Measurements from ENCODE around the gene ATP8A2. TPM values are rescaled to one million over a fixed set of nuclear protein-coding genes. Genes with fewer than 3 reads are reported as not detected.

ATP8A2 gene
- total RNA-seq, 1 experiment from 2014 or later, result not detected

- ChIA-PET CTCF (interaction anchor here (0.6 kb wide), 1 partner anchor 269 kb away, joined by 3 read pairs; no protein-coding TSS in a partner anchor), POLR2A (no interaction called here)
- intact Hi-C loops (cut with micrococcal nuclease; ENCODE audit: unreplicated experiment) (no loop called here), in situ Hi-C loops (cut with HindIII; ENCODE audit: low pct_unique_long_range_greater_than_20kb, low sequenced_read_pairs) (no loop called here)
- Histone ChIP-seq H3K27ac (ENCODE audit: low read length) (no peak overlapping the region), H3K9me3 (ENCODE audit: control insufficient read depth, insufficient read depth, low read depth, low read length) (no peaks in the 10 kb centered on the region), H3K36me3 (ENCODE audit: control insufficient read depth, insufficient read depth, low read length) (no peaks in the 10 kb centered on the region), H3K4me3 (ENCODE audit: low read depth in 2 of 2, low read length in 2 of 2) (peak overlapping the region in 1 of 2 experiments; percentile 55; a peak in 2 of 4 replicates), H3K4me1 (ENCODE audit: control insufficient read depth, insufficient read depth, low read length) (no peaks in the 10 kb centered on the region), H3K27me3 (ENCODE audit: control insufficient read depth, insufficient read depth, low read length) (peaks cover 12% of the 10 kb centered on the region)
- peak; percentile 65 for ATAC-seq
- TF ChIP-seq CTCF (IDR thresholded peaks at IDR 0.05) (peak; percentile 23; the same call in 1 of the 2 replicates), POLR2AphosphoS5 (IDR thresholded peaks at IDR 0.05; ENCODE audit: low read depth, low read length) (no peak), SIN3A (IDR thresholded peaks at IDR 0.05; ENCODE audit: borderline replicate concordance, insufficient read depth, low read depth, low read length) (no peak)
- no peak for DNase-seq (ENCODE audit: low read depth, low spot score)
- no TSS peak for BruUV-seq (replicated peaks)
These were observed 678.9 kb downstream of the ATP8A2 start for GRCh38 chr13:26050568-26051230.

- Histone ChIP-seq H3K9me3 (ENCODE audit: control insufficient read depth, insufficient read depth, low read depth, low read length) (no peaks in the 10 kb centered on the region), H3K4me1 (ENCODE audit: control insufficient read depth, insufficient read depth, low read length) (no peaks in the 10 kb centered on the region), H3K27me3 (ENCODE audit: control insufficient read depth, insufficient read depth, low read length) (peaks cover 12% of the 10 kb centered on the region), H3K27ac (ENCODE audit: low read length) (no peak overlapping the region), H3K36me3 (ENCODE audit: control insufficient read depth, insufficient read depth, low read length) (no peaks in the 10 kb centered on the region), H3K4me3 (ENCODE audit: low read depth in 2 of 2, low read length in 2 of 2) (peak overlapping the region; percentile 35 to 55)
- TF ChIP-seq SIN3A (IDR thresholded peaks at IDR 0.05; ENCODE audit: borderline replicate concordance, insufficient read depth, low read depth, low read length) (no peak), TCF7L2 (IDR thresholded peaks at IDR 0.05; ENCODE audit: low read depth, low read length) (no peak), POLR2AphosphoS5 (IDR thresholded peaks at IDR 0.05; ENCODE audit: low read depth, low read length) (no peak), CTCF (IDR thresholded peaks at IDR 0.05) (no peak)
- DNase-seq (ENCODE audit: low read depth, low spot score) (no peak), ATAC-seq (peak; percentile 58)
- in situ Hi-C loops (cut with HindIII; ENCODE audit: low pct_unique_long_range_greater_than_20kb, low sequenced_read_pairs), result no loop called here
- intact Hi-C loops (cut with micrococcal nuclease; ENCODE audit: unreplicated experiment), result no loop called here
- CTCF ChIA-PET, result interaction anchor here (0.6 kb wide), 1 partner anchor 268 kb away, joined by 3 read pairs; no protein-coding TSS in a partner anchor
- POLR2A ChIA-PET, result no interaction called here
- no TSS peak for BruUV-seq (replicated peaks)
These were observed 679.5 kb downstream of the ATP8A2 start for GRCh38 chr13:26051231-26051656.

- intact Hi-C loops (cut with micrococcal nuclease; ENCODE audit: unreplicated experiment) (no loop called here), in situ Hi-C loops (cut with HindIII; ENCODE audit: low pct_unique_long_range_greater_than_20kb, low sequenced_read_pairs) (no loop called here)
- ChIA-PET CTCF (no interaction called here), POLR2A (no interaction called here)
- no TSS peak for BruUV-seq (replicated peaks)
- DNase-seq (ENCODE audit: low read depth, low spot score) (no peak), ATAC-seq (peak; percentile 87)
- no peak within 1 kb of the TSS for H3K27ac ChIP-seq (ENCODE audit: low read length)
- H3K36me3 ChIP-seq (ENCODE audit: control insufficient read depth, insufficient read depth, low read length), result no peaks in the 10 kb centered on the region
- H3K27me3 ChIP-seq (ENCODE audit: control insufficient read depth, insufficient read depth, low read length), result peaks cover 12% of the 10 kb centered on the region
- no peaks in the 10 kb centered on the region for H3K4me1 ChIP-seq (ENCODE audit: control insufficient read depth, insufficient read depth, low read length)
- H3K9me3 ChIP-seq (ENCODE audit: control insufficient read depth, insufficient read depth, low read depth, low read length), result no peaks in the 10 kb centered on the region
- peak within 1 kb of the TSS; percentile 35 to 55 for H3K4me3 ChIP-seq (ENCODE audit: low read depth in 2 of 2, low read length in 2 of 2)
- TF ChIP-seq REST (IDR thresholded peaks at IDR 0.05; ENCODE audit: insufficient read depth in 1 of 2, low read depth in 2 of 2, low read length in 1 of 2), result no peak
- no peak for TF ChIP-seq TCF7L2 (IDR thresholded peaks at IDR 0.05; ENCODE audit: low read depth, low read length)
- TF ChIP-seq SIN3A (IDR thresholded peaks at IDR 0.05; ENCODE audit: borderline replicate concordance, insufficient read depth, low read depth, low read length), result no peak
- TF ChIP-seq CTCF (IDR thresholded peaks at IDR 0.05), result no peak
- TF ChIP-seq POLR2AphosphoS5 (IDR thresholded peaks at IDR 0.05; ENCODE audit: low read depth, low read length), result no peak
These were observed 680.0 kb downstream of the ATP8A2 start, which contains the start of gene SHISA2 for GRCh38 chr13:26051657-26052311. SHISA2 (minus strand) TSS chr13:26052016; CDS start chr13:26050975, 1,041 bp downstream.

Measured in Panc1 (cell line).